ENCODE measurements around the gene RSU1. TPM values are rescaled to one million over a fixed set of nuclear protein-coding genes. Genes with fewer than 3 reads are reported as not detected.

The RSU1 gene
- total RNA-seq, 4 donors from 2014 or later, result 25.1 to 61.6 (median 44.7) TPM

GRCh38 chr10:16794005-16794404 lies 23.2 kb downstream of the RSU1 start:
- no peak overlapping the region for H3K27ac ChIP-seq
- H3K4me3 ChIP-seq, result no peak overlapping the region
- no peaks in the 10 kb centered on the region for H3K9me3 ChIP-seq
- no peaks in the 10 kb centered on the region for H3K4me1 ChIP-seq
- H3K36me3 ChIP-seq, result peaks cover 0 to 5% (median 0%) of the 10 kb centered on the region in 3 donors
- 100% methylated on average over 1 of the region's 1 CpG for WGBS, 2 donors
- H3K27me3 ChIP-seq, result no peaks in the 10 kb centered on the region
- no peak for DNase-seq (ENCODE audit: low spot score in 2 of 2)
- TF ChIP-seq EP300 (IDR thresholded peaks at IDR 0.05), result no peak
- TF ChIP-seq CTCF (IDR thresholded peaks at IDR 0.05), result no peak
- TF ChIP-seq POLR2A (IDR thresholded peaks at IDR 0.05), result no peak

GRCh38 chr10:16792675-16793074 lies 24.5 kb downstream of the RSU1 start:
- no peak overlapping the region for H3K27ac ChIP-seq
- no peaks in the 10 kb centered on the region for H3K27me3 ChIP-seq
- H3K36me3 ChIP-seq, result peaks cover 0 to 5% (median 0%) of the 10 kb centered on the region in 3 donors
- no peaks in the 10 kb centered on the region for H3K9me3 ChIP-seq
- no peak for DNase-seq (ENCODE audit: low spot score in 2 of 2)
- WGBS, 2 donors, result 51% methylated on average over 8 of the region's 8 CpGs
- TF ChIP-seq EP300 (IDR thresholded peaks at IDR 0.05), result no peak
- no peak for TF ChIP-seq POLR2A (IDR thresholded peaks at IDR 0.05)
- TF ChIP-seq CTCF (IDR thresholded peaks at IDR 0.05), result no peak
- no peak overlapping the region for H3K4me3 ChIP-seq
- no peaks in the 10 kb centered on the region for H3K4me1 ChIP-seq

- H3K9me3 ChIP-seq, result no peaks in the 10 kb centered on the region
- no peaks in the 10 kb centered on the region for H3K27me3 ChIP-seq
- WGBS, 2 donors, result 72 to 76% methylated on average over 4 of the region's 4 CpGs
- no peak for TF ChIP-seq CTCF (IDR thresholded peaks at IDR 0.05)
- TF ChIP-seq EP300 (IDR thresholded peaks at IDR 0.05), result no peak
- TF ChIP-seq POLR2A (IDR thresholded peaks at IDR 0.05), result no peak
- H3K36me3 ChIP-seq, result peaks cover 0 to 5% (median 0%) of the 10 kb centered on the region in 3 donors
- no peak overlapping the region for H3K4me3 ChIP-seq
- no peaks in the 10 kb centered on the region for H3K4me1 ChIP-seq
- H3K27ac ChIP-seq, result no peak overlapping the region
- no peak for DNase-seq (ENCODE audit: low spot score in 2 of 2)
Measured at GRCh38 chr10:16789765-16790164, 27.5 kb downstream of the RSU1 start.

GRCh38 chr10:16789261-16789660 lies 28.0 kb downstream of the RSU1 start:
- no peak overlapping the region for H3K27ac ChIP-seq
- no peaks in the 10 kb centered on the region for H3K27me3 ChIP-seq
- H3K36me3 ChIP-seq, result peaks cover 0 to 5% (median 0%) of the 10 kb centered on the region in 3 donors
- H3K4me3 ChIP-seq, result no peak overlapping the region
- no peaks in the 10 kb centered on the region for H3K4me1 ChIP-seq
- DNase-seq (ENCODE audit: low spot score in 2 of 2), result no peak
- WGBS, 2 donors, result 59 to 61% methylated on average over 7 of the region's 7 CpGs
- H3K9me3 ChIP-seq, result no peaks in the 10 kb centered on the region
- TF ChIP-seq POLR2A (IDR thresholded peaks at IDR 0.05) (no peak), EP300 (IDR thresholded peaks at IDR 0.05) (no peak), CTCF (IDR thresholded peaks at IDR 0.05) (no peak)

- H3K27me3 ChIP-seq, result no peaks in the 10 kb centered on the region
- WGBS, 2 donors, result 67 to 78% methylated on average over 3 of the region's 3 CpGs
Measured at GRCh38 chr10:16788778-16789177, 28.4 kb downstream of the RSU1 start.

More at GRCh38 chr10:16788778-16789177, 28.4 kb downstream of the RSU1 start:
- Histone ChIP-seq H3K4me3 (no peak overlapping the region), H3K9me3 (no peaks in the 10 kb centered on the region), H3K36me3 (peaks cover 0 to 2% (median 0%) of the 10 kb centered on the region in 3 donors), H3K27ac (no peak overlapping the region), H3K4me1 (no peaks in the 10 kb centered on the region)
- no peak for DNase-seq (ENCODE audit: low spot score in 2 of 2)
- TF ChIP-seq POLR2A (IDR thresholded peaks at IDR 0.05) (no peak), CTCF (IDR thresholded peaks at IDR 0.05) (no peak), EP300 (IDR thresholded peaks at IDR 0.05) (no peak)

All from tibial nerve (tissue), 4 donors.